Panc1 (cell line): ENCODE data around the gene OGA. TPM values are rescaled to one million over a fixed set of nuclear protein-coding genes. Genes with fewer than 3 reads are reported as not detected.

Experiments
- ATAC-seq: fragments of 200-7000 bp; cut with Tn5 transposase; 2 replicates; pipeline ENCODE4 v1.9.1; 2020; ENCODE audit warnings: mild to moderate bottlenecking, moderate library complexity
- BruUV-seq: library from RNA; stranded (reverse); fragments of 400-500 nt; replicated peaks from 2 replicates; lab custom pipeline; 2021; lab: Mats Ljungman, UMichigan
- CTCF ChIA-PET: fragments of 300-600 bp; sonication (Branson Sonifier 250); formaldehyde crosslinking; loops from one replicate; lab custom pipeline; 2022; ENCODE audit warnings: antibody characterized with exemption; lab: Charles Lee
- POLR2A ChIA-PET: fragments of 300-600 bp; sonication (Branson Sonifier 250); formaldehyde crosslinking; loops from one replicate; lab custom pipeline; 2022; ENCODE audit warnings: antibody characterized with exemption; lab: Charles Lee
- DNase-seq: peaks from one replicate; pipeline ENCODE4 v3.0.0-alpha.2; 2010; ENCODE audit warnings: low read depth, low spot score
- H3K27ac ChIP-seq: 2 replicates; pipeline ENCODE4 v1.5.1; 2011; ENCODE audit warnings: mild to moderate bottlenecking, low read length, inconsistent platforms
- H3K27me3 ChIP-seq: fragments of 200-500 bp; sonication (Bioruptor generic); 2 replicates; pipeline ENCODE4 v1.6.0; 2014; ENCODE audit warnings: low read length, inconsistent platforms; ENCODE audit not compliant: control insufficient read depth, insufficient read depth
- H3K36me3 ChIP-seq: fragments of 200-500 bp; sonication (Bioruptor generic); 2 replicates; pipeline ENCODE4 v1.5.1; 2014; ENCODE audit warnings: inconsistent platforms, mild to moderate bottlenecking, low read length, moderate library complexity; ENCODE audit not compliant: control insufficient read depth, insufficient read depth
- H3K4me1 ChIP-seq: 2 replicates; pipeline ENCODE4 v1.5.1; 2011; ENCODE audit warnings: inconsistent platforms, mild to moderate bottlenecking, low read length, moderate library complexity; ENCODE audit not compliant: control insufficient read depth, insufficient read depth
- H3K4me3 ChIP-seq, 2 experiments: 2 replicates each; pipeline ENCODE4 v1.5.1; 2011 to 2012; ENCODE audit warnings: low read depth in 2 of 2, low read length in 2 of 2, mild to moderate bottlenecking in 2 of 2, inconsistent platforms in 1 of 2, moderate library complexity in 1 of 2
- H3K9me3 ChIP-seq: fragments of 200-500 bp; sonication (Bioruptor generic); 2 replicates; pipeline ENCODE4 v1.5.1; 2014; ENCODE audit warnings: low read depth, mild to moderate bottlenecking, inconsistent platforms, low read length, moderate library complexity; ENCODE audit not compliant: control insufficient read depth, insufficient read depth
- POLR2AphosphoS5 ChIP-seq: IDR thresholded peaks from 2 replicates; pipeline ENCODE4 v1.6.1; 2012; ENCODE audit warnings: mild to moderate bottlenecking, low read depth, low read length, moderate library complexity
- TCF7L2 ChIP-seq: IDR thresholded peaks from 2 replicates; pipeline ENCODE4 v1.6.1; 2011; ENCODE audit warnings: mild to moderate bottlenecking, low read depth, low read length, inconsistent platforms
- in situ Hi-C: cut with HindIII; loops from 2 replicates; pipeline ENCODE4 v1.10.0; 2016; ENCODE audit warnings: low sequenced_read_pairs, low pct_unique_long_range_greater_than_20kb
- intact Hi-C: fragments of 100-400 bp; cut with micrococcal nuclease; formaldehyde crosslinking; loops from one replicate; pipeline ENCODE4 v1.10.0; 2022; ENCODE audit not compliant: unreplicated experiment
- total RNA-seq: library from RNA; stranded (reverse); gene quantifications from one replicate; pipeline ENCODE4 v1.2.1, GENCODE V29; 2021; ENCODE audit not compliant: unreplicated experiment
- TF ChIP-seq, protein P1 (sequence below), 2 experiments: IDR thresholded peaks; 2 replicates each; pipeline ENCODE4 v1.6.1; 2011 to 2012; ENCODE audit warnings: low read depth in 2 of 2, control low read depth in 1 of 2, low read length in 1 of 2, mild to moderate bottlenecking in 1 of 2, moderate library complexity in 1 of 2; ENCODE audit not compliant: insufficient read depth in 1 of 2
- TF ChIP-seq, protein P2 (sequence below): fragments of 450-650 bp; IDR thresholded peaks from 2 replicates; pipeline ENCODE4 v1.5.1; 2017; ENCODE audit warnings: mild to moderate bottlenecking

The OGA gene
- total RNA-seq, 1 experiment from 2014 or later = 117 TPM

DNA sequence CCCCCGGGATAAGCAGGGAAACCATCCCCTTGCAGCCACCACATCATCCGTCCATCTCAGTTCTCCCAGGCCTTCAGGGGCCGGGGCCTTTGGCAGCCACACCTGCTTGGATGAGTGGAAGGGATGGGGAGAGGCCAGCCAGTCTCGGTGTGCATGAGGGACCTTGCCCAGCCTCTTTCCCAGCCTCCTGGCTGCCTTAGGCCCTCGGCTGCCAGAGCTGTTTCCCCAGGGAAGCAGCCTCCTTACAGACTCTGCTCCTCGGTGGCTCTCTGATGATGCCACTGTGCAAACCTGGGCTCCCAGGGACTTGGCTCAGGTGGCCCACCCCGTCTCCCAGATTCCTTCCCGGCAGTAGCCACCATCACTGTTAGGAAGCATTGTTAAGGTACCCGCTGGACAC, 57.0 kb downstream of the OGA start:
- DNase-seq = no peak
- no peak for ATAC-seq
- no peaks in the 10 kb centered on the region for H3K36me3 ChIP-seq
- in situ Hi-C loops = no loop called here
- no peaks in the 10 kb centered on the region for H3K4me1 ChIP-seq
- no peak overlapping the region for H3K4me3 ChIP-seq
- H3K27me3 ChIP-seq = no peaks in the 10 kb centered on the region; the same call in 1 of the 2 replicates
- no TSS peak for BruUV-seq
- intact Hi-C loops = no loop called here
- ChIA-PET POLR2A (no interaction called here), CTCF (interaction anchor here (0.6 kb wide), 1 partner anchor 80 kb away, joined by 3 read pairs; no protein-coding TSS in a partner anchor)
- no peaks in the 10 kb centered on the region for H3K9me3 ChIP-seq
- TF ChIP-seq, protein P1, sequence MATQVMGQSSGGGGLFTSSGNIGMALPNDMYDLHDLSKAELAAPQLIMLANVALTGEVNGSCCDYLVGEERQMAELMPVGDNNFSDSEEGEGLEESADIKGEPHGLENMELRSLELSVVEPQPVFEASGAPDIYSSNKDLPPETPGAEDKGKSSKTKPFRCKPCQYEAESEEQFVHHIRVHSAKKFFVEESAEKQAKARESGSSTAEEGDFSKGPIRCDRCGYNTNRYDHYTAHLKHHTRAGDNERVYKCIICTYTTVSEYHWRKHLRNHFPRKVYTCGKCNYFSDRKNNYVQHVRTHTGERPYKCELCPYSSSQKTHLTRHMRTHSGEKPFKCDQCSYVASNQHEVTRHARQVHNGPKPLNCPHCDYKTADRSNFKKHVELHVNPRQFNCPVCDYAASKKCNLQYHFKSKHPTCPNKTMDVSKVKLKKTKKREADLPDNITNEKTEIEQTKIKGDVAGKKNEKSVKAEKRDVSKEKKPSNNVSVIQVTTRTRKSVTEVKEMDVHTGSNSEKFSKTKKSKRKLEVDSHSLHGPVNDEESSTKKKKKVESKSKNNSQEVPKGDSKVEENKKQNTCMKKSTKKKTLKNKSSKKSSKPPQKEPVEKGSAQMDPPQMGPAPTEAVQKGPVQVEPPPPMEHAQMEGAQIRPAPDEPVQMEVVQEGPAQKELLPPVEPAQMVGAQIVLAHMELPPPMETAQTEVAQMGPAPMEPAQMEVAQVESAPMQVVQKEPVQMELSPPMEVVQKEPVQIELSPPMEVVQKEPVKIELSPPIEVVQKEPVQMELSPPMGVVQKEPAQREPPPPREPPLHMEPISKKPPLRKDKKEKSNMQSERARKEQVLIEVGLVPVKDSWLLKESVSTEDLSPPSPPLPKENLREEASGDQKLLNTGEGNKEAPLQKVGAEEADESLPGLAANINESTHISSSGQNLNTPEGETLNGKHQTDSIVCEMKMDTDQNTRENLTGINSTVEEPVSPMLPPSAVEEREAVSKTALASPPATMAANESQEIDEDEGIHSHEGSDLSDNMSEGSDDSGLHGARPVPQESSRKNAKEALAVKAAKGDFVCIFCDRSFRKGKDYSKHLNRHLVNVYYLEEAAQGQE (IDR thresholded peaks at IDR 0.05; ENCODE audit: insufficient read depth in 1 of 2, low read depth in 2 of 2, low read length in 1 of 2) = no peak
- TF ChIP-seq POLR2AphosphoS5 = no peak
- TF ChIP-seq, protein P2, sequence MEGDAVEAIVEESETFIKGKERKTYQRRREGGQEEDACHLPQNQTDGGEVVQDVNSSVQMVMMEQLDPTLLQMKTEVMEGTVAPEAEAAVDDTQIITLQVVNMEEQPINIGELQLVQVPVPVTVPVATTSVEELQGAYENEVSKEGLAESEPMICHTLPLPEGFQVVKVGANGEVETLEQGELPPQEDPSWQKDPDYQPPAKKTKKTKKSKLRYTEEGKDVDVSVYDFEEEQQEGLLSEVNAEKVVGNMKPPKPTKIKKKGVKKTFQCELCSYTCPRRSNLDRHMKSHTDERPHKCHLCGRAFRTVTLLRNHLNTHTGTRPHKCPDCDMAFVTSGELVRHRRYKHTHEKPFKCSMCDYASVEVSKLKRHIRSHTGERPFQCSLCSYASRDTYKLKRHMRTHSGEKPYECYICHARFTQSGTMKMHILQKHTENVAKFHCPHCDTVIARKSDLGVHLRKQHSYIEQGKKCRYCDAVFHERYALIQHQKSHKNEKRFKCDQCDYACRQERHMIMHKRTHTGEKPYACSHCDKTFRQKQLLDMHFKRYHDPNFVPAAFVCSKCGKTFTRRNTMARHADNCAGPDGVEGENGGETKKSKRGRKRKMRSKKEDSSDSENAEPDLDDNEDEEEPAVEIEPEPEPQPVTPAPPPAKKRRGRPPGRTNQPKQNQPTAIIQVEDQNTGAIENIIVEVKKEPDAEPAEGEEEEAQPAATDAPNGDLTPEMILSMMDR = no peak
- H3K27ac ChIP-seq = no peak overlapping the region

DNA sequence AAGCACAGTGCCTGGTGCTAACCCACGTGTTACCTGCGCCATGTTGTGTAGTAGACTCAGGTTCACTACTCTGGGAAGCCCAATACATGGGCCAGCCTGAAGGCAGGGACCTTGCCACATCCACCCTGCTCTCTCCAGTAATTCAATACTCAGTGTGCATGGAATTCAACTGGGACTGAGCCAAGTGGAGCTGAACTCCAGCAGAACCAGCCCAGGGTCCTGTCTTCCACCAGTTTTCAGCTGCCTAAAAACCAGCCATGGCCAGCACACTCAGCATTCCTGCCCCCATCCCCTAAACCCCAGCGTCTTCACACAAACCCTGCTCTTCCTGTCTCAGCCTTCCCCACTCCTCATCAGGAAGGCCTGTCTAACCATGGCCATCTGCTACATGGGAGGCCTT, 57.7 kb downstream of the OGA start:
- in situ Hi-C loops = no loop called here
- Histone ChIP-seq H3K36me3 (no peaks in the 10 kb centered on the region), H3K9me3 (no peaks in the 10 kb centered on the region), H3K4me3 (no peak overlapping the region), H3K27me3 (no peaks in the 10 kb centered on the region; the same call in 1 of the 2 replicates), H3K4me1 (no peaks in the 10 kb centered on the region), H3K27ac (no peak overlapping the region)
- ChIA-PET CTCF (no interaction called here), POLR2A (no interaction called here)
- DNase-seq = no peak
- BruUV-seq = no TSS peak
- ATAC-seq = no peak
- TF ChIP-seq, protein P1 (IDR thresholded peaks at IDR 0.05; ENCODE audit: insufficient read depth in 1 of 2, low read depth in 2 of 2, low read length in 1 of 2) = no peak
- TF ChIP-seq TCF7L2 = no peak
- intact Hi-C loops = no loop called here
